HG02588 (cell line): ENCODE data around the gene RAB31.

Experiments used
- ATAC-seq: cut with Tn5 transposase; IDR thresholded peaks from one replicate; pipeline ENCODE4 v1.9.1; 2021; ENCODE audit warnings: mild to moderate bottlenecking, moderate library complexity; ENCODE audit not compliant: unreplicated experiment

Gene RAB31

DNA sequence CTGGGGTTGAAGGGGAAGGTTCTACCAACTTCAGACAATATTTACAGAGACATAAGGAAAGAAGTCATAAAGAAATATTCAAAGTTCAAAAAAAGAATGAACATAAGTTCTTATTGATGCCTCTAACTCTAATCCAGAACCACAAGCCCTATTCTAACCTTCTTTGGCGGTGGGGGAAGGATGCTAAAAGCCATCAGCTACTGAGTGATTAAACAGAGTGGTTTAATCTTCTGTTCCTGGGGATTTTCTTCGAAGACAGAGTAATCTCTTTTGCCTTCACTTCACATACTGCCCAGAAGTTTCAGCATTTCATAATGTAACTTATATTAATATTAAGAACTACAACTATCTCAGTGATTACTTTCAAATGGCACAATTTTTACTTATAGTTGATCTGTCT lies 126.5 kb downstream of the RAB31 start:
- ATAC-seq: no peak

DNA sequence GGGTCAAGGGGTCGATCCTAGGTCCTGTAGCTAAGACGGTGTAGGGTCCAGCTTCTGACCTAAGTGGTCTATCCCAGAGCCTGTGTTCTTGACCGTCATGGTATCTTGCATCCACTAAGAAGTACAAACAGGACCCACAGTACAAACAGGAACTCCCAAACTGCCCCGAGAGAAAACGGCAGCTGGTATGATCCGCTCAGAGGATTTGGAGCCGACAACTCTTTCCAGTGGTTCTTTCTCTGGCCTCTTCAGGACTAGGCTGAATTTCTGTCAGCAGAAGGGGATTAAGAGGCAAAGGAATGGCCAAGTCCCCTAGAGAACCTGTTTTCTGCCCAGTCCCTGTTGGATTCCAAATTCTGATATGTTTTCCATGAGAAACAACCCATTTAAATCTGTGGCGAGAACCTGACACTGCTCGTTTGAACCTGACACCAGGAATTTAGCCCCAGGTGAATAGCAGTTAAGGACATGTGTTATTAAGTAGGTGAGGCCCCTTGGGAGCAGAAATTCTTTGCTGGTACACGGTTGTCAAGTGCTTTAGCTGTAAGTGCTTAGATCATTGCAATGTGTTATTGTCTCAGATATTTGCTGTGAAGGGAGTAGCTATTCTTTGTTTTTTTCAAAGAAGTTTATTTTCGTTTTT lies 127.1 kb downstream of the RAB31 start:
- no peak for ATAC-seq

DNA sequence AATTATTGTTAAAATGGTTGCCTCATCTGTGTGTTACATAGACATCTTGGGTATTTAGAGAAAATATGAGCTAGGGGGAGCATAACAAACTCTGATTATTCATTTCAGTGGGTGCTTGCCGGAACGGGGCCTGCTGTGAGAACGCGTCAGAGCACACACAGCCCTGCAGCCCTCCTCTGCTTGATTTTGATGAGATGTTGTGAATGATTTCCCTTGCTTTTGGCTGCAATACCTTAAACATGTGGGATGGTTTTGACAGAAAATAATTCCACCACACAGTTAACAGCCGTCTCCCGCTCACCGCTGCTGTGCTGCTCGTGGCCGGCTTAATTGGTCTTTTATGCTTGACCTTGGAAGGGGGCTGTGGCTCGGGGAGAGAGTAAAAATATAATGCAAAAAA lies 127.7 kb downstream of the RAB31 start:
- ATAC-seq: no peak

DNA sequence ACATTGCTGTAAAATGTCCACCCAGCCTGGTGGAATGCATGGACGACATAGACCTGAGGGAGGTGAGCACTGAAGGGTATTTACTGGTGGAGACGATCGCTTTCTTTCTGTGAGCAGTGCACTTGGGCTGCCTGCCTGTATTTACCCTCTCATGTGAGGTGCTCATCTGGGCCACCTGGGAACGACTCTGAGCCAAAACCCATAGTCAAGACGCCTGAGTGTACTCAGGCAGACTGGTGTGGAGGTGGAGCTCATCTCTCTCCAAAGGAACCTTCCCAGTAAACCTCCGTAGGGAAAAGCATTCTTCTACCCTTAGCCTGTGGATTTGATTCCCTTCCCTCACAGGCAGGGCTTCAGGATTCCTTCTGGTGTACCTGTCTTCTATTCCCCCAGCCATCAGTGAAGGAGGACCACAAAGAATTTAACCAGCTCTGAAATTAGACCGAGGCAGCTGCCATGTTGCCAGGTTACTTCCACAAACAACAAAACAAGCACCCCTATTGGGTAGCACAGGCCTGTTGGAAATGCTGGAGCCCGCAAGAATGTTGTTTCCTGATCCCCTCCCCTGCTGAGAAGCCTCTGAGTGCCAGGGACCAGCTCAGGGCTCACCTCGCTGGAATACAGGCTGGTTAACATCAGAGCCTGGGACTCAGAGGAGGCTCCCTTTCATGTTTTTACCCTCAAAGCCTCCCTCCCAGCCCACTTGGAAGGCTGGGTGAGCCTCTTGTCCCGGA lies 130.2 kb downstream of the RAB31 start:
- no peak for ATAC-seq

DNA sequence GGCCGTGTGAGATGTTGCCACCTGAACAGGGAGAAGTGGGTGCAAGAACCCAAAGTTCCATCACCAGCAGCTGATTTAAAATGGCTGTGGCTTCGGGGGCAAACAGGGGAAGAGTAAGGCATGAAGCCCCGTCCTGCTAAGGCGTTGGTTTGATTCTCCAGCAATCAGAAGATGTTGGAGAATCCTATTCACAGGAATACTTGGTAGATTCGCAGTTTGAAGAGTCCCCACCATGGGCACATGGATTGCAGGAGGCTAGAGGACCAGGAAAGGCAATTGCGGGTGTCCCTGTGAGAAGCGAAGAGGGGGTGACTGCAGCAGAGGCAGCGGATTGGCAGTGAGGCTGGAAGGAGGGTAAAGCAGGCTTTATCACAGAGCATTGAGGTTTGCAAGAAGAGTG lies 131.1 kb downstream of the RAB31 start:
- no peak for ATAC-seq

DNA sequence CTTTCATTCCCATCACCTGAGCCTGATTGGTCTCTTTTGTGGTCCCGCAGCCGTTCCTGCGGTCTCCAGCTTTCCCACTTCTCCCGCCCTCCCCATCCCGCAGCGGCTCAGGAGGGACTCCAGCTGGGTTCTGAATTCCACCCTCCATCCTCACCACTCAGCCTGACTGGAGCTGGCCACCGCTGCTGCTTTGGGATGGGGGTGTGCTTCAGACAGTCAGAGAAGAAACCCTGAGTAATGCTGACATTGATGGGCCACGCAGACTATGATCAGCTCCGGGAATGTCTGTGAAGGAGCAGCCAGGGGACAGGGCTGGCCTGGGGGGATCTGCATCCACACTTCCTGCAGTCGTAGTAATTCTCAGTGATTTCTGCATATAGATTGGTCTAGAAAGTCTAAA lies 131.8 kb downstream of the RAB31 start:
- ATAC-seq: no peak

DNA sequence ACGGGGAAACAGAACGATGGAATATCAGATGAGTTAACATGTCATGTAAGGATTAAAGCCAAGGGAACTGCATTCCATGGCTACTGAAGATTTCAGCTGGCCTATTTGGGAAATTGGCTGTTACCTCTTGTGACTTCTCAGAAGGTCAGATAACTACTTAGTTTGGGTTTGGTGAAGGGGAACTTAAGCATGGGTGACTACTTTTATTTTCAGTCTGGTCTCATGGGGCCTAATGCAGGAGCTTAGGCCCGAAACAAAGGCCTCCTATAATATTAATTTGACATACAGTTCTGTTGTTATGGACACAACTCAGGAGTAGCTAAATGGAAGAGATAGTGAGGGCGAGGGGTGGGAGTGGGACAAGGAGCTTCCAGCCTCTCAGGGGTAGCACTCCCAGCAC lies 133.7 kb downstream of the RAB31 start:
- ATAC-seq: no peak

DNA sequence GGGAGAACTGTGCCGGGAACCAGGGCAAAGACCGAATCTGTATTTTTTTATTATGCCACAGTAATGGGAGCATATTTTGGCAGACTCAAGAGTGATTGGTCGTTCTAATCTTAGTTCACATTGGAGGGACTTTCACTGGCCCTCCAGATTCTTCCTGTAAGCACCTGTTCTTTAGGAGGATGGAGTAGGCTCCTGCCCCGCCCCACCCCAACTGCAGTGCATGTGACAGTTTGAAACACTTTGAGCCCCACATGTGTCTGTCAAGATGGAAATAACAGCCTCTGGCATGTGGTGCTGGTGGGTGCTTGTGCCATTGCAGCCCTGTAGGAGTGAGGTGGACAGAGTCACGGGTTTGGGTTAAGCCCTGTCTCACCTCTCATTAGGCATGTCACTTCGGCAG lies 134.3 kb downstream of the RAB31 start:
- no peak for ATAC-seq

DNA sequence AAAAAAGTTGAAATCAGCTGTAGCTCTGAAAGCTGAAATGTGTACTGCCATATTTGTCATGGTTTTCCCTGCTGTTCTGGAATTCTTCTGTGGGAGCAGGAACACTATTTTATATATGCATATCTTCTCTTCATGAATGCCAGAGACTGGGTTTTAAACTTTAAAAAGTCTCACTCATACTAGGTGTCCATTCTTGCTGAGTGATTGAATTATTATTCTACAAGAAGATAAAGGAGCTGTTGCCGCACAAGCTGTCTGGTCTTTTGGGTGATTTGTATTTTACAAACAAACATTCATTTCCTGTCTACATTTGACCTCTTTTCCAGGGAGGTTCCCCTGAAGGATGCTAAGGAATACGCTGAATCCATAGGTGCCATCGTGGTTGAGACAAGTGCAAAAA lies 137.2 kb downstream of the RAB31 start:
- ATAC-seq: no peak

DNA sequence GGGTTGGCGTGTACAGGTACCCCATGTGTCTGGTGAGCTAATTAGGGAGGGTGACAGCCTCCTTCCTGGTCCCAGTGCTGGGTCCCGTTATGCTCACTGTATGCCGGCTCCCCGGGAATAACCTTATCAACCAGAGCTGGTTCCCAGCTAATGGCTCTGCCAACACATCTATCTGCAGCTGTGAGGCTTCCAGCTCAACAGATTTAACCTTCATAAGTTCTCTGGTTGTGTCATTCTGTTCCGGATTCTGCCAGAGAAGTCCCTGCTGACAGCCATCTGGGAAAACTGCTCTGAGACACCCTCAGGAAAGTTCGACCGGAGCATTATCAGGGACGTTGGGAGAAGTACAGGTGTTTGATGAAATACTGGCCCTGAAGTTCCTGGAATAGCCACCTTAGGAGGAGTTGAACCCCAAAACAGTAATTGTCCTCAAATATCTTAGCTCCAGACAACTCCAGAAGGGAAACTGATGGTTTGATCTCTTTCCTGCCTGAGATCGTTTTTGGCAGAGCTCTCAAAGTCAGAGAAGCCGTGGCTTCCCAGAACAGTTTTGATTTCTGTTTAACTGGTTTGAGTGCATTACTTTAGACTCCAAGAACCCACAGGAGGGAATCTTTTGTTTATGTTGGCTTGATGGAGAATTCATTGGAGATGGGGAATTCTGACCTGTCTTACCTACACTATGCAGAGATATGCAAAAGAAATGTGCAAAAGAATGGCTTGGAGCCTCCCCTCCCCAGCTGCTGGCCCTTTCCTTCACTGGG lies 138.2 kb downstream of the RAB31 start:
- ATAC-seq: no peak

DNA sequence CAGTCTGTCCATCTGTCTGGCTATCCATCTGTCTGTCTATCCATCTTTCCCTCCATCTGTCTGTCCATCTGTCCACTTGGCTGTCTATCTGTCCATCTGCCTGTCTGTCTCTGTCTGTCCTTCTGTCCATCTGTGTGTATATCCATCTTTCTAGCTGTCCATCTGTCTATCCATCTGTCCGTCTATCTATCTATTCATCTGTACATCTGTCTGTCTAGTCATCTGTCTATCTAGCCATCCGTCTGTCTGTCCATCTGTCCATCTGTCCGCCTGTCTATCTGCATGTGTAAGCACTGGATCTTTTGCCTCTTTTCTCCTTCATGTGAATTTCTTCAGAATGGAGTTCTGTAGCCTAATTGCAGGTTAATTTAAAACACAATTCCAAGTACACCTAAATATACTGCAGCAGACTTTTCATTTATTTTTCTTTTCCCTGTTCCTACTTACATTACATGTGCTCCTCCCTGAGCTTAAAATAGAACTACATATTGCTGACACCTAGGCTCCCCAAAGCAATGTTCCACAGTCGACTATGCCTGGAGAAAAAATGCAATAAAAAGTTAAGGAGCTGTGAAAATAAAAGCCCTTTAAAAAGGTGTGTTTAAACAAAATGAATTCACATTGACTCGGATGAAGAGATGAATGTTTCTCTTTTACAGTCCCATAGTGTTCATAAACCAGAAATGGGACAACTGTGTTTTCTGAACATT lies 140.2 kb downstream of the RAB31 start:
- ATAC-seq: no peak

DNA sequence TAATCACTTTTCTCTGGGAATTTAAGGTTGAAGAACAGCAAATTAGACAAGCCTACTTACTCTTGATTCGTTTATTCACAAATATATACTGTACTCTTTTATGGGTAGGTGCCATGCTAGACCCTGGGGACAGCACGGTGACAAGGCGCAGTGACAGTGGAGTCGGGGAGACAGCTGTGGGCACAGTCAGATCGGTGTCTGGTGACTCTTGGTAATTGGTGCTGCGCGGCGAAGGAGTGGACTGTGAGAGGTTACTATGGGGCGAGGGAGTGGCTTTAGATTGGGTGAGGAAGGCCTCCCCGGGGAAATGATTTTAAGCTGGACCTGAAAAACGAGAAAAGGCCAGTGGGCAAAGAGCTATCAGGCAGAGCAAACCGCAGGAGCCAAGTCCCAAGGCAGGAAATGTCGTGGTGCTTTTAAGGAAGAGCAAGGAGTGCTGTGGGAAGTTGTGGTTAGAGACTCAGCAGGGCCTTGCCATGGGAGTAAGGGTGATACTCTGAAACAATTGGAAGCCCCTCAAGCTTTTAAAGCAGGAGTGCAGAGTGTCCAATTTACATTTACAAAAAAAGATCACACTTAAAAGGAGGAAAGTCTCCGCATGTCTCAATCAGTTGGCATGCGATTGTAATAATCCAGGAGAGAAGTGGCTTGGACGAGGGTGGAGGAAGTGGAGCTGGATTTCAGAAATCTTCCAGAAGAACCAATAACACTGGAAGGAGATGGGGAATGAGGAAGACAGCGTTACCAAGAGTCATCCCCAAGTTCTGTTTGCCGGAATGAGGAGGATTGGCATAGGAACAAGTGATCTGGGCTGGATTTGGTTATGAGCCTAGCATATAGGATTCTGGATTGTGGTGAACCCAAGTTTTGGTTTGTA lies 141.5 kb downstream of the RAB31 start:
- ATAC-seq: no peak

DNA sequence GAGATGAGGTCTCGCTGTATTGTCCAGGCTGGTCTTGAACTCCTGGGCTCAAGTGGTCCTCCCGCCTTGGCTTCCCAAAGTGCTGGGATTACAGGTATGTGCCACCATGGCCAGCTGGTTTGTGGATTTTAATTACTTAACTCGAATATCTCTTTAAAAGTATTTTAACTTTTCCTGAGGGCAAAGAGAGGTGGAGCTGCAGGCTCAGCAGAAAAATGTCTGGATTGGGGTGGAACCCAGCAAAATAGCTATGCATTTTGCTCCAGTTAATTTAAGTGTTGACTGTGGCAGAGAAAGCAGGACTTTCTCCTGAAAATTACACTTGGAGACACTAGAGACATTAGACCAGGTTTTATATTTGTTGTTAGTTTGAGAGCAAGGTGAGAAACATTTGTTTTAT lies 142.2 kb downstream of the RAB31 start:
- no peak for ATAC-seq

DNA sequence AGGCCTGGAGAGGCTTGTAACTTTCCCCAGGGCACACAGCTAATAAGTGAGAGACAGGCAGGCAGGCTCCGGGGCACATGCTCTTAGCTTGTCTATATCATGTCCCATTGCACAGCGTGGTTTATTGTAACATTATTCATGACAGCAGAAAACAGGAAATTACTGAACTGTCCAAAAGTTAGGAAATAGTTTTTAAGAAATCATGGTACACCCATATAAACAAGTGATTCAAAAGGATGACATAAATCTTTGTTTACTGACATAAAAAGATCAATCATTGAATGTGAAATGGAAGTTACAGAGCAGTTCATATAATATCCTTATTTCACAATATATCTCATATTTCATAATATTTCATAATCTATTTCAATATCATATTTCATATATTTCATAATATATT lies 143.4 kb downstream of the RAB31 start:
- ATAC-seq: no peak

DNA sequence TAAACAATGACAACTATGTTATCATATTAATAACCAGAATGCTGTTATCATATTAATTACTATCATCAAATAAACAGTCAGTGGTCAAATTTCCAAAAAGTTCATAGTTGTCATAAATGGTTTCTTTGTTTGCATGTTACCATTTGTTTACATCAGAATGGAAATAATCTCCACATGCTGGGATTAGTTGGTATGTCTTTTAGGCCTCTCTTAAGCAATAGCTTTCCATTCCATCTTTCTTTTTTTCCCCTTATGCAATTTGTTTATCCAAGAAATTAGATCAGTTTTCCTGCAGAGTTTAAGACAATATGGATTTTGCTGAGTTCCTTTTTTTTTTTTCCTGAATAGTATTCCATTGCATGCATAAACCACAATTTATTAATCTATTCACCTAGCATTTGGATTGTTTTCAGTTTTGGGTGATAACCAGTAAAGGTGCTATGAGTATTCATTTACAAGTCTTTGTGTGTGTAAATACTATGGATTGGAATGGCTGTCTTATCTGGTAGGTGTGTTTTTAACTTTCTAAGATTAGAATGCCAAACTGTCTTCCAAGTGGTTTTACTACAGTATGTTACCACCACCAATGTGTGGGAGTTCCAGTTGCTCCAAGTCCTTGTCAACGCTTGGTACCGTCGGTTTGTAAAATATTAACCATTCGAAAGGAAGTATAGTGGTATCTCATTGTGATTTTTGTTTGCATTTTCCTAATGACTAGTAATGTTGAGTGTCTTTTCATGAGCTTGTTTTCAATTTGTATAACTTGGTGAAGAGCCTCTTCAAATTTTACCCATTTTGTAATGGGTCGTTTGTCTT lies 144.4 kb downstream of the RAB31 start:
- no peak for ATAC-seq

DNA sequence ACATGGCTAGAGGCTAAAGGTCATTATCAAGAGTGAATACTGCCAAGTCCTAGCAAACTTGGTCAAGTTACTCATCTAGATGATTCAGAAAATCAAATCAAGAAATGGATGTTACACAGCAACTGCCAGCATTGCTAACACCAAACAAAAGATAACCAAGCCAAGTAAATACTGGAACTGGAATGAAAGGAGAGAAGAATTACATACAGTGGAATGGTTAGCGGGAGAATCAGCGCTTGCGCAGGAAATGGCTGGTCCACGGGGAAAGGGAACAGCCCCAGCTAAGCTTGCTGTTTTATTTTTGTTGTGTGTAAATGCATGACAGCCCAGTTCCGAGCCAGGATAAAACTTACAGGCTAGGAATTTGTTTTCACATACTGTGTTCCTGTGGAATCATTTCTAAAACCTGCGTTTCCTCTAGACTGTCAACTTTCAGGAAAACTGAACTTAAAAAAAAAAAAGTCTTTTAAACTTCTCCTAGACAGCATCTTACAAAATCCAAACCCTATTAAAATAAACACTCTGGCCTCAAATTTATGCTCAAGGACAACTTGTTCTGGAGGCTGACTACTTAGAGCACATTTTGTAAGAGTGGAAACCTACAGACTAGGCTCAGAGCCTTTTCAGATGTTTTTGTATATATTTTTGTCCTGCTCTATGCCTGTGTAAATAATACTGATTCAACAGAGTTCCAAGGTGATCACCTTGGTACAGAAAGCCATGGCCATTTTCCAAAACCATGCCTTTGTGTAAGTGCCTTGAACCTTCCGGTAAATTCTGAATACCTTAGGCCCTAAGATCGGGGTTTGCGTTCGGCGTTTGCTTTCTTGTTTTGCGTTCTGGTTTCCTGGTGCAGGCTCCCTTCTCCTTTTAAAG lies 146.9 kb downstream of the RAB31 start:
- ATAC-seq: no peak

DNA sequence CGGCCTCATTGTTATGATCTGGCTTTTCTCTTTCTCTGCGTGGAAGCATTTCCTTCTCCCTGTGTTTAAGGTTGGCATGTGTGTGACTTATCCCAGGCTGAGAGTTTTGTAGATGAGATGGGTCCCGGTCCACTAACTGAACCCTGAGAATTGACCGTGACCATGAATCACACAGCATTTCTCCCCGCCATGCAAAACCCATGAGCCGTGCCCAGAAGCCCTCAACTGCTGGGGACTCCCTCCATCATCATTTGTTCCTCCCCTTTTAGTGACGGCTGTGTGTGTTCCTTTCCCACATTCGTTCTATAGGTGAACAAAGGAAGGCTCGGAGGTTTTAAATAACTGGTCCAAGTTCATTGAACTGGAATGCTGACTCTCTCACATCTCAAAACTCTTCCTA lies 147.6 kb downstream of the RAB31 start:
- no peak for ATAC-seq

DNA sequence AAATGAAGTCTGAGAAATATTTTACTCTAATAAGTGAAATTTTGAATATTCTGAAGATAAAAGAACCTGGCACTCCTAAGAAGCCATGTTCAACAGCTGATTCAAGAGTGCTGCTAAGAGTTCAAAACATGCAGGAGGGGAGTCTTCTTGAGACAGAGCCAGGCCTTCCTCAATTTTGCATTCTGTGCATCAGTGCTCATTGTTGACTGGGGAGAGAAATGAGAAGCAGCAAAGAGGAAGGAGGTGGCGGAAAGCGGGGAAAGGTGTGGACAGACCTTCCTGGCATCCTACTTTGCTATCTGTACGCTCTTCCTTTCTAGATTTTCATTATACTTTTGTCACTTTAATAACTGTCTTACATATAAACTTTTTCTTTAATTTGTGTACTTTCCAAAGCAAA lies 148.0 kb downstream of the RAB31 start:
- no peak for ATAC-seq
